A673 (cell line): ENCODE results near the gene MRPL43.

ENCODE experiments used
- CTCF ChIP-seq: fragments of 300-800, 200-600 bp; sonication (generic); conservative IDR thresholded peaks from 2 replicates; pipeline ENCODE4 v1.5.1; 2017; ENCODE audit warnings: low read depth, mild to moderate bottlenecking, antibody characterized with exemption, low read length, moderate library complexity, mixed read lengths
- EZH2 ChIP-seq: fragments of 200-600 bp; sonication (generic); IDR thresholded peaks from 2 replicates; pipeline ENCODE4 v1.6.1; 2017; ENCODE audit warnings: borderline replicate concordance, low read depth, mild to moderate bottlenecking, mixed read lengths, antibody characterized with exemption, low read length; ENCODE audit not compliant: poor library complexity, severe bottlenecking

GRCh38 chr10:100979791-100980272 is 7.5 kb downstream of the MRPL43 start:
- TF ChIP-seq CTCF (no peak), EZH2 (no peak)
